SU-DHL-6 (cell line): Measurements from ENCODE around the gene ERN2.
"Not testable (repeated sequence)": the region's sequence is repeated elsewhere in the genome, so short reads cannot be mapped to it uniquely, and the experiment has no call there.

Experiments
- H2AFZ ChIP-seq: fragments of 200-600 bp; sonication (generic); 2 replicates; pipeline ENCODE4 v1.6.1; 2014; ENCODE audit warnings: low read depth, mild to moderate bottlenecking, moderate library complexity, mixed read lengths, antibody characterized with exemption, low read length; ENCODE audit not compliant: severe bottlenecking
- H3F3A ChIP-seq: fragments of 200-600 bp; shearing (Covaris generic); 2 replicates; pipeline ENCODE4 v1.6.0; 2016; ENCODE audit warnings: antibody characterized with exemption, mild to moderate bottlenecking; ENCODE audit not compliant: insufficient read depth
- H3K27ac ChIP-seq: fragments of 200-600 bp; sonication (generic); 2 replicates; pipeline ENCODE4 v1.5.1; 2016; ENCODE audit warnings: low read depth, mild to moderate bottlenecking, low read length, moderate library complexity, mixed read lengths
- H3K27me3 ChIP-seq: fragments of 200-600 bp; sonication (generic), shearing (Covaris generic); 2 replicates; pipeline ENCODE4 v1.6.0; 2014; ENCODE audit warnings: mild to moderate bottlenecking, low read length
- H3K36me3 ChIP-seq: fragments of 200-600 bp; sonication (generic); 2 replicates; pipeline ENCODE4 v1.6.1; 2014; ENCODE audit warnings: mild to moderate bottlenecking, low read length, mixed read lengths
- H3K4me2 ChIP-seq: fragments of 300-600, 200-600 bp; shearing (Covaris generic), sonication (generic); 2 replicates; pipeline ENCODE4 v1.6.0; 2014; ENCODE audit warnings: low read length, low read depth, mild to moderate bottlenecking; ENCODE audit not compliant: poor library complexity, severe bottlenecking
- H3K4me3 ChIP-seq: fragments of 200-600 bp; sonication (generic); 2 replicates; pipeline ENCODE4 v1.5.1; 2014; ENCODE audit warnings: antibody characterized with exemption, low read length, mild to moderate bottlenecking, mixed read lengths; ENCODE audit not compliant: insufficient read depth, poor library complexity, severe bottlenecking
- H3K79me2 ChIP-seq: fragments of 200-600 bp; sonication (generic); 2 replicates; pipeline ENCODE4 v1.6.1; 2014; ENCODE audit warnings: mild to moderate bottlenecking, low read length, moderate library complexity; ENCODE audit not compliant: insufficient read depth
- H3K9ac ChIP-seq: fragments of 200-600 bp; sonication (generic); 2 replicates; pipeline ENCODE4 v1.7.0; 2014; ENCODE audit warnings: mild to moderate bottlenecking, low read length
- H3K9me2 ChIP-seq: fragments of 200-600 bp; sonication (generic); replicated peaks from 2 replicates; pipeline ENCODE4 v1.6.1; 2014; ENCODE audit warnings: low read length; ENCODE audit not compliant: insufficient read depth
- H3K9me3 ChIP-seq: fragments of 200-600 bp; sonication (generic); 2 replicates; pipeline ENCODE4 v1.6.1; 2014; ENCODE audit warnings: low read length, mixed read lengths; ENCODE audit not compliant: insufficient read depth
- H4K20me1 ChIP-seq: fragments of 200-600 bp; sonication (generic); 2 replicates; pipeline ENCODE4 v1.6.1; 2014; ENCODE audit warnings: low read depth, mild to moderate bottlenecking, antibody characterized with exemption, low read length, moderate library complexity, mixed read lengths
- CTCF ChIP-seq: fragments of 200-600 bp; sonication (generic); IDR thresholded peaks from one replicate; pipeline ENCODE4 v1.5.1; 2017; ENCODE audit warnings: antibody characterized with exemption, mild to moderate bottlenecking, low read length, moderate library complexity; ENCODE audit not compliant: insufficient read depth, poor library complexity, severe bottlenecking
- EZH2phosphoT487 ChIP-seq: fragments of 200-600 bp; sonication (generic), shearing (Covaris generic); conservative IDR thresholded peaks from 2 replicates; pipeline ENCODE4 v1.6.1; 2018; ENCODE audit warnings: mild to moderate bottlenecking, antibody characterized with exemption, low read length, moderate library complexity, mixed read lengths

The ERN2 gene

GRCh38 chr16:23741675-23742303 lies 28.8 kb upstream of the ERN2 start:
- no peaks in the 10 kb centered on the region for H3F3A ChIP-seq
- no peaks in the 10 kb centered on the region for H3K9me2 ChIP-seq

GRCh38 chr16:23739516-23739915 lies 26.5 kb upstream of the ERN2 start:
- no peak overlapping the region for H3K27ac ChIP-seq
- no peaks in the 10 kb centered on the region for H3K9me3 ChIP-seq
- H2AFZ ChIP-seq = no peak overlapping the region
- no peaks in the 10 kb centered on the region for H3K79me2 ChIP-seq
- H3F3A ChIP-seq = no peaks in the 10 kb centered on the region
- no peak overlapping the region for H3K9ac ChIP-seq
- H3K36me3 ChIP-seq = no peaks in the 10 kb centered on the region
- no peak for TF ChIP-seq CTCF
- no peak overlapping the region for H3K4me3 ChIP-seq
- H4K20me1 ChIP-seq = no peaks in the 10 kb centered on the region
- H3K27me3 ChIP-seq = no peaks in the 10 kb centered on the region
- no peaks in the 10 kb centered on the region for H3K9me2 ChIP-seq
- H3K4me2 ChIP-seq = no peak overlapping the region

More at GRCh38 chr16:23741675-23742303, 28.8 kb upstream of the ERN2 start:
- Histone ChIP-seq H3K9ac (no peak overlapping the region), H3K79me2 (no peaks in the 10 kb centered on the region), H3K27ac (no peak overlapping the region), H3K4me3 (no peak overlapping the region), H3K36me3 (no peaks in the 10 kb centered on the region), H4K20me1 (no peaks in the 10 kb centered on the region), H3K9me3 (no peaks in the 10 kb centered on the region), H3K27me3 (no peaks in the 10 kb centered on the region), H3K4me2 (no peak overlapping the region), H2AFZ (no peak overlapping the region)
- no peak for TF ChIP-seq EZH2phosphoT487
- TF ChIP-seq CTCF = no peak

- not testable (repeated sequence) for H3K4me2 ChIP-seq, H3K9ac ChIP-seq, H3K9me3 ChIP-seq, H3F3A ChIP-seq, H3K79me2 ChIP-seq, H3K9me2 ChIP-seq, H2AFZ ChIP-seq, H3K27me3 ChIP-seq, H3K4me3 ChIP-seq, H4K20me1 ChIP-seq, H3K27ac ChIP-seq, H3K36me3 ChIP-seq
These were observed 24.5 kb upstream of the ERN2 start for GRCh38 chr16:23737423-23738028.

GRCh38 chr16:23734176-23734893 lies 21.3 kb upstream of the ERN2 start:
- Histone ChIP-seq H3K27ac (no peak overlapping the region), H3K27me3 (no peaks in the 10 kb centered on the region), H4K20me1 (no peaks in the 10 kb centered on the region), H2AFZ (no peak overlapping the region), H3F3A (no peaks in the 10 kb centered on the region), H3K9ac (no peak overlapping the region), H3K9me2 (no peaks in the 10 kb centered on the region), H3K4me2 (no peak overlapping the region), H3K4me3 (no peak overlapping the region), H3K9me3 (no peaks in the 10 kb centered on the region), H3K79me2 (no peaks in the 10 kb centered on the region), H3K36me3 (no peaks in the 10 kb centered on the region)
- TF ChIP-seq EZH2phosphoT487 = no peak
- no peak for TF ChIP-seq CTCF
